GM12872 (cell line): ENCODE results near the gene NKX1-2.

ENCODE experiments used
- TF ChIP-seq, protein P1 (sequence below): IDR thresholded peaks from 3 replicates; pipeline ENCODE4 v1.5.1; 2011; ENCODE audit warnings: low read depth, mild to moderate bottlenecking, low read length, moderate library complexity; ENCODE audit not compliant: insufficient read depth

NKX1-2 gene

DNA sequence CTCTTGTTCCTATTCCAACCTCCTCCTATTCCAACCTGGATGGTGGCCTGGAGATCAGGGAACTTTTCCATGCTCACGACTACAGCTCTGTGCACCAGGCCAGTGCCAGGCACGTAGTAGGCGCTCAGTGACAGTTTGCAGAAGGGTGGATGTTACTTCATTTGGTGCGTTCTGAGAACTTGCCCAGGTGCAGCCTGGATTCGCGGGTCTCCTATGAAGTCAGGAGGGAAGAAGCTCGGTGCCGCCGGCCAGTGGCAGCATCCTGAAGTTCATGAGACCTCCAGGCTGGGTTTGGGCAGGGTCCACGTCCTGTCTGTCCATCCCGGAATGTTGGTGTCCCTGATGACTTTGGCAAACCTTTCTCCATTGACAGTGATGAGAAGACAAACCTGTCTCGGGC is 33.0 kb upstream of the NKX1-2 start:
- TF ChIP-seq, protein P1, sequence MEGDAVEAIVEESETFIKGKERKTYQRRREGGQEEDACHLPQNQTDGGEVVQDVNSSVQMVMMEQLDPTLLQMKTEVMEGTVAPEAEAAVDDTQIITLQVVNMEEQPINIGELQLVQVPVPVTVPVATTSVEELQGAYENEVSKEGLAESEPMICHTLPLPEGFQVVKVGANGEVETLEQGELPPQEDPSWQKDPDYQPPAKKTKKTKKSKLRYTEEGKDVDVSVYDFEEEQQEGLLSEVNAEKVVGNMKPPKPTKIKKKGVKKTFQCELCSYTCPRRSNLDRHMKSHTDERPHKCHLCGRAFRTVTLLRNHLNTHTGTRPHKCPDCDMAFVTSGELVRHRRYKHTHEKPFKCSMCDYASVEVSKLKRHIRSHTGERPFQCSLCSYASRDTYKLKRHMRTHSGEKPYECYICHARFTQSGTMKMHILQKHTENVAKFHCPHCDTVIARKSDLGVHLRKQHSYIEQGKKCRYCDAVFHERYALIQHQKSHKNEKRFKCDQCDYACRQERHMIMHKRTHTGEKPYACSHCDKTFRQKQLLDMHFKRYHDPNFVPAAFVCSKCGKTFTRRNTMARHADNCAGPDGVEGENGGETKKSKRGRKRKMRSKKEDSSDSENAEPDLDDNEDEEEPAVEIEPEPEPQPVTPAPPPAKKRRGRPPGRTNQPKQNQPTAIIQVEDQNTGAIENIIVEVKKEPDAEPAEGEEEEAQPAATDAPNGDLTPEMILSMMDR, result no peak

DNA sequence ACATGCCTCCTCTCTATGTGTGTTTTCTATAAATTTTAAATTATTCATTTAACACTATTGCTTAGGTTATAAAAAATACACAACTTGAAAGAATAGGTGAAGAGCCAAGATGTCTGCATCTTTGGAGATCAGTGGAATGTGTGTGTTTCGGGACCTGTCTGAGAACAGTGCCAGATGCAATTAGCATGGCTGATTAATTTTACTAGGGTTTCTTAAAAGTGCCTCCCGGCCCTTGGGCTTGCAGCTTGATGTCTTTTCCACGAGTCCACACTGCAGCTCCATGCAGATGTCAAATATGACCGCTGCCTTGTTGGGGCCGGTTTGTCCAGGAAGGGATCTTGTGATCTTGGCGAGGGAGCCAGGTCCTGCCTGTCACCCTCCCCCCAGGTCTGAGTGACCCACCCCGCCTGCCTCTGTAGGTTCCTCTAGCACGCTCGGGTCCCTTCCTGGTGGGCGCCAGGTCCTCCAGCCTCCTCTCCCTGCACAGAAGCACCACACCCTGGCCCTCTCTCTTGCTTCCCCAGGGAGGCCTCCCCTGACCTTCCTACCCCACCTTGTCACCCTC is 32.5 kb upstream of the NKX1-2 start:
- TF ChIP-seq, protein P1, result no peak

DNA sequence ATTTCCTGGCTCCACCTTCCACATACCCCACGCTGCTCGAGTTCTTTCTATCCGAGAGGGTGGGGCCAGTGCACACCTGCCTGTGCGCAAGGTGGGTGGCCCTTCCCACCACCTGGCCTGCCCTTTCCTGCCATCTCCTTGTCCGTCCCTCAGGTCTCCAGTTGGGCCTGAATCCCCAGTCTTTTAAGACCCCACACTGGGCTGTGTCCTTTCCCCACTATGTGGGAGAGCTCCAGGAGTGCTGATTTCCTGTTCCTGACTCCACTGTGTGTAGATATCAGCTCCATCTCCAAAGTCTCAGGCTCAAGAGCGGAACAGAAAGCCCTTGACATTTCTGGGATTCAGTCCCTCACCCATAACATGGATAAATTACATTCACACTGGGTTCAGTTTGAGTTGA is 31.9 kb upstream of the NKX1-2 start:
- TF ChIP-seq, protein P1, result no peak

DNA sequence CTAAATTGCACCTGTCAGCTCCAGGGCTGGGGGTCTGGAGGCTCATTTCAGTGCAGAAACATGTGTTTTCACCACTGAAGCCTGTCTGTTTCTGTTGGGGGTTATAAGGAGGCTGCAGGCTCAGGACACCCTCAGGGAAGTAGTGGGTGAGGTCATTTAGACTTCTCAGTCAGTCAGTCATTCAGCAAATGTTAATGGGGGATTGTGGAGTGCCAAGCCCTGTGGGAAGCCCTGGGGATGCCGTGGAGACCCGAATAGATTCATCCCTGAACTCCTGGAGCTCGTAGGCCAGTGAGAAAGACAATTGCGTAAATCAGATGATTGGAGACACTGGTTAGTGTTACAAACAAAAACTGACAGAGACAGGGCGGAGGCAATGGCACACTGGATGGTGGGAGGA is 31.0 kb upstream of the NKX1-2 start:
- TF ChIP-seq, protein P1, result no peak

DNA sequence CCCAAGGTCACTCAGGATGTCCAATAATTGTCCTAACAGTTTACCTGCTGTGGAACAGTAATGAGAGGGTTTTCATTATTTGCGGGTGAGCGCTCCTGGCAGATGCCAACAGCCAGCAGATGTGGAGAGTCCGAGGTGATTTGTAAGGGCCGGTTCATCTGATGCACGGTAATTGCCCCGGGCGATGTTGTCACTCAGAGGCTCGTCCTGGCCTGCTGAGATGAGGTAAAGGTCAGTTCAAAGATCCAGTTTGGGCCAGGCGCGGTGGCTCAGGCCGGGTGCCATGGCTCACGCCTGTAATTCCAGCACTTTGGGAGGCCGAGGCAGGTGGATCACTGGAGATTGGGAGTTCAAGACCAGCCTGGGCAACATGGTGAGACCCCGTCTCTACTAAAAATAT is 28.7 kb upstream of the NKX1-2 start:
- TF ChIP-seq, protein P1, result no peak

DNA sequence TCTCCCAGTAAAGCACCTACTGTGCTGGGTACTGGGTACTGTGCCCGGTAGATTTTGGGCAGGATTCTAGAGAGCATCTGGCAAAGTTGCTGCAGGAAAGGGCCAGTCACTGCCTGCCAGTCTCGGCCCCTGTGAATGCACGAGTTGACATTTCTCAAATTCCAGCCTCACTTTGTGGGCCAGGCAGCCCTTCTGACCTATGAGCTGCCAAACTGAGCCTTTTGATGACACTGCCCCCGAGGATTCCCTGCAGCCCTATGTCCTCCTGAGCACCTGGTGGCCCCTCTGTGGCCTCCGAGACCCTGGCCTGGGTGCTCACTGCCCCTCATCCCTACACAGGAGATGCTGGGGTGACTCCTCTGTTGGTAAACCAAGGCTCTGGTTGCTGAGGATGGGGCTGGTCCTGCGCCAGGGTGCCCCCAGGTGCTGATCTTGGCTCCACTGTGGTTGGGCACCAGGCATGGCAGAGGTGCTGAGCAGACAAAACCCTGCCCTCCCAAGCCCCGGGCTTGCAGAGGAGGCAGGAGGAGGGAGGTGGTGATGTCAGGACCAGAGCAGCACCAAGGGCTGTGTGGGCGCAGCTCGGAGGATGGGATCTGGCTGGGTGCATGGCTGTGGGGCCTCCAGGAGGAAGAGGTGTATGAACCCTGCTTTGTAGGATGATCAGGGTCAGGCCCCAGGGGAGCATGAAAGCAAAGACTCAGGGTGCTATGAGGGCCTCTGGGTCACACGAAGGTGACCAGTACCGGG is 28.0 kb upstream of the NKX1-2 start:
- TF ChIP-seq, protein P1, result no peak

DNA sequence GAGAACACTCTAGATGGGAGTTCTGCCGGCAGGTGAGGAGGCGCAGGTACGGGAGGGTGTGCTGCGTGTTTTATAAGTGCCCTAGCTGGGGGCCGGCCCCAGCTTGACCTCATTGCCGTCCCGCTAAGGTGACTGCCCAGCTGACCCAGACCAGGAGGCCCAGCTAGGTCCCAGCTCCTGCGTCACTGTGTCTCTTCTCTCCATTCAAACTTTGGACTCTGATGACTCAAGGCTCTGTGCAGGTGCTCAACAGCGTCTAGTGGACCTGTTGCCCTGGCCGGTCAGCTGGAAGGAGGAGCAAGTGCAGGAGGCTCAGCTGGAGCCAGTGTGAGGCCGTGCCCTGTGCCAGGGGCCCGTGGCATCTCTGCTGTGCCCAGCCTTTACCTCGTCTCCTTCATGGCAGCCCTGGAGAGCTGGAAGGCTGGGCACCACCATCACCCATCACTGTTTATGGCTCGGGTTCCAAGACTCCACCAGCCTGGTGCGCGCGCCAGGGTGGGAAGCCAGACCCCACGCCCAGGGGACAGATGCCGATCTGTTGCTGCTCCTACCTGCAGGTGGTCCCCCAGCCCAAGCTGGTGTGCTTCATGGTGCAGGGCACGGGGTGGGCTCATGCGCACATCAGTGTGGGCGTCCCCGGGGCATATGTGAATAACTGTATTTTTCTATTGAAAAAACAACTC is 26.3 kb upstream of the NKX1-2 start:
- TF ChIP-seq, protein P1, result no peak
